ENCODE measurements around the gene ANK2.

DNA sequence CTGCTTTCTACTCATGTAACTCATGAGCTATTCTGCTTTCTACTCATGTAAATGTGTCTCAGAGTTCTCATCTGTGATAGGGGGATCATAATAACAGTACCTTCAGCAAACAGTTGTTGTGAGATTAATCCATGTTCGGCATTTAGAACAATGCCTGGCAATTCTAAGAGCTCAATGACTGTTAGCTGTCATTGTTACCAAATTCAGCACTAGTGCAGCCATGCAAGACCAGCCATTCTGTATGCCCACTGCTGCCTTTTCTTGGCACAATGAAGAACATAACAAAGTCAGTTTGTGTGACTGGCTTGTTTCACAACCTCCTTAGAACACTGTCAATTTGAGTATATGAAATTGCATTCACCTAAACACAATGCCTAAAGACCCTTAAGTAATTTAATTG, 163.2 kb downstream of the ANK2 start:
- TF ChIP-seq, protein P1, sequence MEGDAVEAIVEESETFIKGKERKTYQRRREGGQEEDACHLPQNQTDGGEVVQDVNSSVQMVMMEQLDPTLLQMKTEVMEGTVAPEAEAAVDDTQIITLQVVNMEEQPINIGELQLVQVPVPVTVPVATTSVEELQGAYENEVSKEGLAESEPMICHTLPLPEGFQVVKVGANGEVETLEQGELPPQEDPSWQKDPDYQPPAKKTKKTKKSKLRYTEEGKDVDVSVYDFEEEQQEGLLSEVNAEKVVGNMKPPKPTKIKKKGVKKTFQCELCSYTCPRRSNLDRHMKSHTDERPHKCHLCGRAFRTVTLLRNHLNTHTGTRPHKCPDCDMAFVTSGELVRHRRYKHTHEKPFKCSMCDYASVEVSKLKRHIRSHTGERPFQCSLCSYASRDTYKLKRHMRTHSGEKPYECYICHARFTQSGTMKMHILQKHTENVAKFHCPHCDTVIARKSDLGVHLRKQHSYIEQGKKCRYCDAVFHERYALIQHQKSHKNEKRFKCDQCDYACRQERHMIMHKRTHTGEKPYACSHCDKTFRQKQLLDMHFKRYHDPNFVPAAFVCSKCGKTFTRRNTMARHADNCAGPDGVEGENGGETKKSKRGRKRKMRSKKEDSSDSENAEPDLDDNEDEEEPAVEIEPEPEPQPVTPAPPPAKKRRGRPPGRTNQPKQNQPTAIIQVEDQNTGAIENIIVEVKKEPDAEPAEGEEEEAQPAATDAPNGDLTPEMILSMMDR (IDR thresholded peaks at IDR 0.05), result no peak
- TF ChIP-seq POLR2A (IDR thresholded peaks at IDR 0.05), result no peak
